Suprapubic skin (tissue), 4 donors: ENCODE data around the gene SLC18A2. TPM values are rescaled to one million over a fixed set of nuclear protein-coding genes. Genes with fewer than 3 reads are reported as not detected.

Experiments
- DNase-seq, 2 donors: peaks; one replicate each; pipeline ENCODE4 v3.0.0-alpha.2; 2019; ENCODE audit warnings: low spot score in 2 of 2
- H3K27ac ChIP-seq: fragments of 200-600 bp; sonication (generic); one replicate; pipeline ENCODE4 v1.5.1; 2019
- H3K27me3 ChIP-seq: fragments of 200-600 bp; sonication (generic); one replicate; pipeline ENCODE4 v1.5.1; 2019
- H3K36me3 ChIP-seq: fragments of 200-600 bp; sonication (generic); one replicate; pipeline ENCODE4 v1.5.1; 2019
- H3K4me1 ChIP-seq: fragments of 200-600 bp; sonication (generic); one replicate; pipeline ENCODE4 v1.5.1; 2019
- H3K4me3 ChIP-seq: fragments of 200-600 bp; sonication (generic); one replicate; pipeline ENCODE4 v1.5.1; 2019; ENCODE audit warnings: mild to moderate bottlenecking
- H3K9me3 ChIP-seq: fragments of 200-600 bp; sonication (generic); one replicate; pipeline ENCODE4 v1.5.1; 2019
- CTCF ChIP-seq, 2 donors: fragments of 200-600 bp in 1 of 2; fragments of 450-650 bp in 1 of 2; sonication (generic) in 1 of 2; IDR thresholded peaks; one replicate each; pipeline ENCODE4 v1.5.1; 2016 to 2019; ENCODE audit warnings: antibody characterized with exemption in 2 of 2, mild to moderate bottlenecking in 1 of 2, moderate library complexity in 1 of 2
- EP300 ChIP-seq: sonication (generic); formaldehyde crosslinking; IDR thresholded peaks from one replicate; pipeline ENCODE4 v1.6.1; 2017; ENCODE audit warnings: antibody characterized with exemption
- POLR2A ChIP-seq, 2 donors: fragments of 450-650 bp; IDR thresholded peaks; one replicate each; pipeline ENCODE4 v1.6.1; 2017; ENCODE audit warnings: antibody characterized with exemption in 2 of 2, mild to moderate bottlenecking in 2 of 2, moderate library complexity in 2 of 2
- POLR2AphosphoS5 ChIP-seq, 3 donors: sonication (generic); formaldehyde crosslinking; IDR thresholded peaks; one replicate each; pipeline ENCODE4 v1.6.1; 2017; ENCODE audit warnings: antibody characterized with exemption in 3 of 3
- WGBS: methylation state at CpG from one replicate; pipeline ENCODE4 v1.1.5; 2018; 5-methylcytosine and 5-hydroxymethylcytosine counted together
- total RNA-seq, 4 donors: library from RNA; depleted of rRNA; stranded (reverse); fragments of >200 nt; gene quantifications; one replicate each; pipeline ENCODE4 v1.1.0, GENCODE V29; 2016

Gene SLC18A2
- total RNA-seq, 4 donors from 2014 or later = 2.7 to 10.5 (median 5.4) TPM

DNA sequence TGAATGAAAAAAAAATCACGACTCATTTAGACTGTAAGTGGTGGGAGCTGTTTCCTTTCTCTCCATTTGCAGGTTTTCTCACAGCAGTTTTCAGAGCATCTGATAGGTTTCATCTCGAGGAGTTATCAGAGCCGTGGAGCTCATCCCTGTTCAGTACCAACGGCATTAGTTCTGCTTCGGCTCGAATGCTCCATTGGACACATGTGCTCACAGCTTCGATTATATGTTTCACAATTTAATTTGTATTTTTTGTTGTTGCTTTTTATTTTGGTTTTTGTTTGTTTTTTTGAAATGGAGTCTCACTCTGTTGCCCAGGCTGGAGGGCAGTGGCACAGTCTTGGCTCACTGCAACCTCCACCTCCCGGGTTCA is 1.5 kb downstream of the SLC18A2 start:
- Histone ChIP-seq H3K4me3 (no peak overlapping the region), H3K4me1 (peaks cover 12% of the 10 kb centered on the region), H3K27me3 (peaks cover 75% of the 10 kb centered on the region), H3K27ac (no peak overlapping the region), H3K9me3 (no peaks in the 10 kb centered on the region), H3K36me3 (no peaks in the 10 kb centered on the region)
- 85% methylated on average over 8 of the region's 8 CpGs for WGBS
- DNase-seq = no peak
- TF ChIP-seq CTCF (IDR thresholded peaks at IDR 0.05) (no peak), POLR2A (IDR thresholded peaks at IDR 0.05) (no peak), EP300 (no peak), POLR2AphosphoS5 (IDR thresholded peaks at IDR 0.05) (no peak)

DNA sequence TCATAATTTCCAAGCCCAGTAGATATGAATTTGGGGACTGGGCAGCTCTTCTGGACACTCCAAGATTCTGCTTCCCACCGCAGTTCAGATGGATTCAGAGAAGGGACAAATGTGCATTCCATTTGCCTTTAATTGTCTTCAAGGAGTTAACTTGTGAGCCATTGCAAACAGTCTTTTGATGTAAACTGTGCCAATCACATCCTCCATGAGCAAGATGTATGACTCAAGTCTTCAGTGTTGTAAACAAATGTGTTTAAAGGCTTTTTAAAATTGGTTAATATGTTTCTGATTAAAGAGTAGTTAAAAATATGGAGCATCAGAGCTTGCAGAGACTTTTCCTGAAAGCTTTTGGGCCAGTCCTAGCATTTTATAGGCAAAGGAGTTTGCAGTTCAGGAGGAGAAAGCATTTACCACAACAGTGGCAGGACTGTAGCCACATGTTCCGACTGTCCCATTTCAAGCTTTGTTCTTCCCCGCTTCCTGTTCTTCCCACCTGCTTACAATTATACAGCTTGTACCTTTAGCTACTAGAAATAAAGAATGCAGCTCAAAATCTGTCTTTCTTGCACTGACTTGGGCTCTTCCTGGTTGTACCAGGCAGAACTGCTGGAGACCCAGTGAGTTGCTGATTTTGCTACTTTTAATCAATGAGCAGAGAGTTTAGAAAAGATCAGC is 6.2 kb downstream of the SLC18A2 start:
- no peaks in the 10 kb centered on the region for H3K4me1 ChIP-seq
- TF ChIP-seq EP300 (no peak), CTCF (IDR thresholded peaks at IDR 0.05) (no peak), POLR2A (IDR thresholded peaks at IDR 0.05) (no peak), POLR2AphosphoS5 (IDR thresholded peaks at IDR 0.05) (no peak)
- DNase-seq = no peak
- no peak overlapping the region for H3K27ac ChIP-seq
- 68% methylated on average over 3 of the region's 3 CpGs for WGBS
- H3K9me3 ChIP-seq = no peaks in the 10 kb centered on the region
- H3K36me3 ChIP-seq = no peaks in the 10 kb centered on the region
- no peak overlapping the region for H3K4me3 ChIP-seq
- peaks cover 41% of the 10 kb centered on the region for H3K27me3 ChIP-seq

- Histone ChIP-seq H3K27ac (no peak overlapping the region), H3K9me3 (no peaks in the 10 kb centered on the region), H3K4me3 (no peak overlapping the region), H3K36me3 (no peaks in the 10 kb centered on the region), H3K4me1 (no peaks in the 10 kb centered on the region), H3K27me3 (peaks cover 24% of the 10 kb centered on the region)
- TF ChIP-seq CTCF (IDR thresholded peaks at IDR 0.05) (no peak), POLR2A (IDR thresholded peaks at IDR 0.05) (no peak), POLR2AphosphoS5 (IDR thresholded peaks at IDR 0.05) (no peak), EP300 (no peak)
- DNase-seq = no peak
- WGBS = 25% methylated on average over 10 of the region's 10 CpGs
These were observed 8.0 kb downstream of the SLC18A2 start for GRCh38 chr10:117248750-117249465.

DNA sequence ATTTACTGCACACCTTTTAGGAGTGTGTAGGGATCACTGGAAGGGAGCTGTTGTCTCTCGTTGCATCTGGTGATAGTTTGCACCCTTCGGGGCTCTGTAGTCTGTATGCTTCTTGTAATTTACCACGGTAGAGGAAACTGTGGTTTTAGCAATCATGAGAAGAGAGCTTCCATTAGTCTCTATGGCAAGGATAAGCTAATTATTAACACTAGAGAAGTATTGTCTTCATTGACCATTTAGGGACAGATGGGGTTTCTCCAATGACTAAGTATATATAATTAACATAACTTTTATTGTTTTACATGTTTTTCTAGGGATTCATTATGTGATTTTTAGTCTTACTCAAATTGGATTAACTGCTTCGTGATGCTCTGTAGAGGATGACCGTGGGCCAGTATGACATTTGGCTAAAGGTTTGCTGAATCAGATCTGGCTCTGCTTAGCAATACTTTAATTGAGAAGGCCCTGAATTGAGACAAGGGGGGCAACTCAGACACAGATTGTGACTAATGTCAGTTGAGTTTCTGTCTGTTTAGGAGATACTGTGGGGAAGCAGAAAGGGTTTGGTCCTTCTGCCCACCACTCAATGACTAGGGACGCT is 8.7 kb downstream of the SLC18A2 start:
- Histone ChIP-seq H3K27ac (no peak overlapping the region), H3K9me3 (no peaks in the 10 kb centered on the region), H3K36me3 (no peaks in the 10 kb centered on the region), H3K4me1 (no peaks in the 10 kb centered on the region), H3K27me3 (peaks cover 17% of the 10 kb centered on the region), H3K4me3 (no peak overlapping the region)
- DNase-seq = no peak
- TF ChIP-seq POLR2A (IDR thresholded peaks at IDR 0.05) = no peak
- WGBS = 62% methylated on average over 6 of the region's 6 CpGs

- H3K27me3 ChIP-seq = peaks cover 12% of the 10 kb centered on the region
- H3K4me3 ChIP-seq = no peak overlapping the region
- WGBS = 57% methylated on average over 6 of the region's 7 CpGs
- DNase-seq = no peak
- no peak for TF ChIP-seq POLR2A (IDR thresholded peaks at IDR 0.05)
- H3K27ac ChIP-seq = no peak overlapping the region
- H3K9me3 ChIP-seq = no peaks in the 10 kb centered on the region
- no peaks in the 10 kb centered on the region for H3K36me3 ChIP-seq
- no peaks in the 10 kb centered on the region for H3K4me1 ChIP-seq
These were observed 9.5 kb downstream of the SLC18A2 start for GRCh38 chr10:117250411-117250810.

- no peaks in the 10 kb centered on the region for H3K4me1 ChIP-seq
- no peaks in the 10 kb centered on the region for H3K9me3 ChIP-seq
- no peaks in the 10 kb centered on the region for H3K36me3 ChIP-seq
- no peak overlapping the region for H3K27ac ChIP-seq
- H3K27me3 ChIP-seq = peaks cover 19% of the 10 kb centered on the region
- H3K4me3 ChIP-seq = no peak overlapping the region
- TF ChIP-seq POLR2A (IDR thresholded peaks at IDR 0.05) = no peak
- no peak for TF ChIP-seq EP300
- no peak for TF ChIP-seq CTCF (IDR thresholded peaks at IDR 0.05)
- TF ChIP-seq POLR2AphosphoS5 (IDR thresholded peaks at IDR 0.05) = no peak
- 80% methylated on average over 3 of the region's 9 CpGs for WGBS
- DNase-seq = no peak
These were observed 13.0 kb downstream of the SLC18A2 start for GRCh38 chr10:117253908-117254307.
